Measurements from ENCODE around the gene JRKL.

Gene JRKL

GRCh38 chr11:96389720-96390487 is at the start of gene JRKL, which contains the start of gene CCDC82:
Gene JRKL, plus strand, starts transcription at chr11:96390013. Its CDS starts 637 bp downstream, at chr11:96390650.
Gene CCDC82, minus strand, starts transcription at chr11:96389912. Its CDS starts 5,165 bp downstream, at chr11:96384747.
- peak within 1 kb of the TSS; percentile 78 for H3K4me3 ChIP-seq (ENCODE audit: low read depth, low read length)

GRCh38 chr11:96340555-96340885 is 49.3 kb upstream of the JRKL start:
- DNase-seq (ENCODE audit: low read depth), result no peak
- H3K4me3 ChIP-seq (ENCODE audit: low read depth, low read length), result peak overlapping the region; percentile 71

More at GRCh38 chr11:96389720-96390487, at the start of gene JRKL, which contains the start of gene CCDC82:
- peak; percentile 87 for DNase-seq (ENCODE audit: low read depth)

- peak overlapping the region; percentile 71 for H3K4me3 ChIP-seq (ENCODE audit: low read depth, low read length)
Observed at GRCh38 chr11:96341211-96342013, 48.4 kb upstream of the JRKL start.

DNA sequence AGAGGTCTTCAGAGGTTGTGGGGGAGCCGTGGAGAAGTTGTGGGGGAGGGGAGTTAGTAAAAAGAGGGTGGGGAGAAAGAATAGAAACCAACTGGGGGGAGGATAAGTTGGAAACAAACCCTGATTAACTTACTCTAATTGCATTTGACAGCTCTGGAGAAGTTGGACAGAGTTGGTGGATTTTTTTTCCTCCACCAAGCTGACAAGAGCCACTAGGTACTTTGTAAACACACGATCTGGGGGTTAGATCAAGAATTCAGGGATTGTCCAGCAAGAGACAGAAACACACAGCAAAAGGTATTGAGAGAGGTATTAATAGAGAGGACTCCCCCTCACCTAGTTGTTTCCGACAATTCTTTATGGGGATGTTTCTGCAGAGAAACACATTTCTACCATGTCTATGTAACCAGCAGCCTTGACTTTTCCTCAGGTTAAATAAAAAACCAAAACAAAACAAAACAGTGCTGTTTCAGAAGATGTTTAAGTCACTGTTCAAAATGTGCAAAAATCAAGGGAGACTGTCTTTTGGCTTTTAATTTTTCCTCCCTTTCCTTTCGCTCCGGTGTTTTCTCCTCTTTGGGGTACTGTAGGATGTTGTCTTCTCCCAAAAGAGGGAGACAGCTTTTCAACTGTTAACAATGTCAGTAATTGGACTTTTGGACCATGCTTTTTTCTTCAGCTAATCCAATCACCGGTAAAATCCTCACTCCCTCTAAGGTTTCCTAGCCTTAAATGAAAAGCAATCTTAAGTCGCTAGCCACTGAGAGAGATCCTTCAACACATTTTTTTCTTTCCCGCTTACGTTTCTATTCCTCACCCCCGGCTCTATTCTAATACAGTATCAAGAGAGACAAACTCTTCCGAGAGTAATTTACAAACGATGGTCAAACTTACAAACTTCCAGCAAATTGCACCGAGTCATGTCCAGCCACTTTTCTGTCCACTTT is 47.5 kb upstream of the JRKL start:
- no peak for DNase-seq (ENCODE audit: low read depth)
- H3K4me3 ChIP-seq (ENCODE audit: low read depth, low read length), result peak overlapping the region; percentile 71

More at GRCh38 chr11:96341211-96342013, 48.4 kb upstream of the JRKL start:
- no peak for DNase-seq (ENCODE audit: low read depth)

- peak within 1 kb of the TSS; percentile 71 for H3K4me3 ChIP-seq (ENCODE audit: low read depth, low read length)
- peak; percentile 83 for DNase-seq (ENCODE audit: low read depth)
Observed at GRCh38 chr11:96342961-96343711, 46.7 kb upstream of the JRKL start, which contains the start of gene MAML2. Gene MAML2, minus strand, starts transcription at chr11:96343195. Its CDS starts 1,300 bp downstream, at chr11:96341895.

DNA sequence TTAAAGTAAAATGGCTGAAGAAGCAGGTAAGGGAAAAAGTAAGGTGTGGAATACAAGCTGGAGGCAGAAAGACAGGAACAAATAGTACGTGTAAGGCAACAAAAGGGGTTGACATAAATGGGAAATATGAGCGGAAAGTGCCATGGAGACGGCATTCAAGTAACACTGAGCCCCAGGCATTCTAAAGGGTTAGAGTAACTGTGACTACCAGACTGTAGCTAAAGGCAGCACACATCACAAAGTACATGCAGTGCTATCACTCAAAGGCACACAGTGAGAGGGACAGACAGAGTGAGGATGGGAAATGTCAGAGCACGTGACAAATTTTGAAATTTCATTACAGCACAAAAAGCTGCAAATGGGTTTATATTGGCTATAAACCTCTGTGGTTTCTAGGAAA is 33.0 kb upstream of the JRKL start:
- no peak for DNase-seq (ENCODE audit: low read depth)
- H3K4me3 ChIP-seq (ENCODE audit: low read depth, low read length), result no peak overlapping the region

DNA sequence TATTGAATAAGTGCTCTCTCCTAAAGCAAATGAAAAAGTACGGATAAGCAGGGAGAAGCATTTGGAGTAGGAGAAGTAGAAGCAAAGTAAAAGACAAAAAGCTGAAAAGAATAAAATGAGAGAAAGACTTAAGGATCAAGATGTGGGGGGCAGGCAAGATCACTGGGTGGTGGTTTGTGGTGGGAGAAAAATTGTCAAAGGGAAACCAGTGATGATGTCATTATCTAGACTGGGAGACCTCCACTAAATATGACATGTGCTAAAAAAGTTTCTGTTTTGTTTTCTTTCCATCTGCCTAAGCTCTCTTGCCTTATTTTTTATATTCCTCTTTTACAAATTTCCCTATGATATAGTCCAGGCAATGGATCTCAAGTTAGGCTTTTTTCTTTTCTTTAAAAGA is 32.0 kb upstream of the JRKL start:
- no peak for DNase-seq (ENCODE audit: low read depth)
- no peak overlapping the region for H3K4me3 ChIP-seq (ENCODE audit: low read depth, low read length)

- no peak overlapping the region for H3K4me3 ChIP-seq (ENCODE audit: low read depth, low read length)
- no peak for DNase-seq (ENCODE audit: low read depth)
Observed at GRCh38 chr11:96358321-96358720, 31.5 kb upstream of the JRKL start.

- DNase-seq (ENCODE audit: low read depth), result no peak
Observed at GRCh38 chr11:96361778-96362177, 28.0 kb upstream of the JRKL start.

DNA sequence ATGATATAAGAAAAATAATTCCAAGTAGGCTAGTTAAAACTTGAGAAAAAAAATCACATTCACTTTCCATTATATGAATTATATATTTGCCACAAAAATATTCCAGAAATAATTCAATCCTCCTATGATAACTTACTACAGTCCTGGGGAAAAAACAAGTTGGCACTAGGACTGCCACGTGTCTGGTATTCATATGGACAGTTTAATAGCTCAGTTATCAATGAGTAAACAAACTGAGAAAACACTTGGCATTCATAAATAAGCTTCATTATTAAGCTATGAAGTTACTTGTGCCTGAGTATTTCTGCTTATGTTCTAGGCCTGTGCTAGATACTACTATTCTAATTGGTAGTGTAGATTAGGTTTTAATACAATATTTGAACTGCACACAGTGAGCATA is 24.3 kb upstream of the JRKL start:
- DNase-seq (ENCODE audit: low read depth), result no peak
- H3K4me3 ChIP-seq (ENCODE audit: low read depth, low read length), result no peak overlapping the region

More at GRCh38 chr11:96361778-96362177, 28.0 kb upstream of the JRKL start:
- H3K4me3 ChIP-seq (ENCODE audit: low read depth, low read length), result no peak overlapping the region

DNA sequence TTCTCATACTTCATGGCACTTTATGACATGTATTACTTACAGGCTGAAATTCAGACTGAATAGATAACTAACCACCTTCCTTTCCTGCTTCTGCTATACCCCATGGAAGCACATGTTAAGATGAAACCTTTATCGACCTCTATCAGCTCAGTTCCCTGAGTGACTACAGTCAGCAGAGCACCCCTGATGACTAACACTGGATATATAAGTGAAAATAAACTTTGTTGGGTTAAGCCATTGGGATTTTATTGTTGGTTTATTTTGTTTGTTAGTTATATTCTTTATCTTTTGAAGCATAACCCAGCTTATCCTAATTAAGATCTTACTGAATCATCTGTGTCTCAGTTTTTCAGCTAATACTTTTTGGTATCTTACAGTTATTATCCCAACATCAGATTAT is 23.8 kb upstream of the JRKL start:
- no peak for DNase-seq (ENCODE audit: low read depth)
- no peak overlapping the region for H3K4me3 ChIP-seq (ENCODE audit: low read depth, low read length)

GRCh38 chr11:96367342-96367741 is 22.5 kb upstream of the JRKL start:
- no peak for DNase-seq (ENCODE audit: low read depth)
- H3K4me3 ChIP-seq (ENCODE audit: low read depth, low read length), result no peak overlapping the region

GRCh38 chr11:96373826-96374225 is 16.0 kb upstream of the JRKL start:
- no peak overlapping the region for H3K4me3 ChIP-seq (ENCODE audit: low read depth, low read length)
- no peak for DNase-seq (ENCODE audit: low read depth)

DNA sequence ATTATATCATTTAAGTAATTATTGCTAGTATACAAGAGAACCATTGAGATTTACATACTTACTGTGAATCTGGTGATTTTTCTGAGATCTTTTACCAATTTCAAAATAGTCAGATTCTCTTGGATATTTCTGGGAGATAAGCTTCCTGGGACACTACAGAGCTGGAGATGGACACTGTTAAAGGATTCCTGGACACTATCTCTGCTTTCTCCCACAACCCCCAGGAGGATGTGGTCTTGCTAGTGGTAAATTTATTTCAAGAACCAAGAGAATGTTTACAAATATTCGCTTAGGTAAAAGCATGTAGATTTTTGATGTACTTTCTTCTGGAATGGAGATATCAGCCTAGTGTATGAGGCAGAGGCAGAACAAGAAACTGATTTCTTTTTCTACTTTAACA is 13.0 kb upstream of the JRKL start:
- no peak for DNase-seq (ENCODE audit: low read depth)
- H3K4me3 ChIP-seq (ENCODE audit: low read depth, low read length), result no peak overlapping the region

DNA sequence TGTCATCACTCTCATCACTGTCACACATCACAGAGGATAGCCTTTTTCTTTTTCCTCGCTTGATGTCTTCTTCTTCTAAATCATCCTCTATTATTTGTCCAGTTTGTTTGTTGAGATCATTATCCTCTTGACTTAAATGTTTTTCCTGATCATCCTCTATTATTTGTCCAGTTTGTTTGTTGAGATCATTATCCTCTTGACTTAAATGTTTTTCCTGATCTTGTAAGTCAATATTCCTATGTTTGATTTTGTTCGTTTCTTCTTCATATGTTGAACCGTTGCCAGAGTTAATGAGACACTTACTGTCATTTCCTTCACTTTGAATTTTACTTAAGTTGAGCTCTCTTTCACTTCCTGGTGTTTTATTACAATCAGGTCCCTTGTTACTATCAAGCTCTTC is 5.7 kb upstream of the JRKL start:
- DNase-seq (ENCODE audit: low read depth), result no peak
- H3K4me3 ChIP-seq (ENCODE audit: low read depth, low read length), result no peak overlapping the region

DNA sequence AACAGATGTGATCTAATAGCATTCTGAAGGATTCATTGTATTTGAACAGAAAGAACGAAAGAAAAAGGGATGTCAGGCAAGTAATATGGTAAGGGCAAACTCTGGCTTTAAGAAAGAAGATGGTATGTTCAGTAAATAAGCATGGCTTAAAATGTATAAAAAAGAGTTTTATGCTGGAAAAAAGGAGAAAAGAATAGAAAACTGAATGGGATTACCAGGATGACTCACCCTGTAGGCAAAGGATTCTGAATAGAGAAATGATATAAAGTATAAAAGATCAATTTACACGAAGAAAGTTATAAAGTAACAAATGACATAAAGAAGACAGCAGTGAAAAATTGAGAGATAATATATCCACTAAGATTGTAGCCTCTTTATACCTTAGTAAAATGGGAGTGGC is 4.6 kb upstream of the JRKL start:
- H3K4me3 ChIP-seq (ENCODE audit: low read depth, low read length), result no peak overlapping the region
- DNase-seq (ENCODE audit: low read depth), result no peak

GRCh38 chr11:96388891-96389719 is 708 bp upstream of the JRKL start:
- H3K4me3 ChIP-seq (ENCODE audit: low read depth, low read length), result peak overlapping the region; percentile 78
- peak; percentile 5 for DNase-seq (ENCODE audit: low read depth)

- DNase-seq (ENCODE audit: low read depth), result no peak
Observed at GRCh38 chr11:96390488-96390792, 627 bp downstream of the JRKL start.

More at GRCh38 chr11:96390488-96390792, 627 bp downstream of the JRKL start:
- H3K4me3 ChIP-seq (ENCODE audit: low read depth, low read length), result peak overlapping the region; percentile 78
